ENCODE data around the gene CCDC3.

CCDC3 gene

GRCh38 chr10:12909836-12910185, 91.7 kb downstream of the CCDC3 start:
- DNase-seq (ENCODE audit: low read depth) = no peak
- TF ChIP-seq CTCF (IDR thresholded peaks at IDR 0.05; ENCODE audit: low read length, missing control alignments) = no peak
- H3K4me3 ChIP-seq (replicated peaks; ENCODE audit: low read depth, low read length) = no peak overlapping the region

GRCh38 chr10:12909182-12909835, 92.2 kb downstream of the CCDC3 start:
- no peak for TF ChIP-seq CTCF (IDR thresholded peaks at IDR 0.05; ENCODE audit: low read length, missing control alignments)
- no peak for DNase-seq (ENCODE audit: low read depth)
- H3K4me3 ChIP-seq (replicated peaks; ENCODE audit: low read depth, low read length) = no peak overlapping the region

DNA sequence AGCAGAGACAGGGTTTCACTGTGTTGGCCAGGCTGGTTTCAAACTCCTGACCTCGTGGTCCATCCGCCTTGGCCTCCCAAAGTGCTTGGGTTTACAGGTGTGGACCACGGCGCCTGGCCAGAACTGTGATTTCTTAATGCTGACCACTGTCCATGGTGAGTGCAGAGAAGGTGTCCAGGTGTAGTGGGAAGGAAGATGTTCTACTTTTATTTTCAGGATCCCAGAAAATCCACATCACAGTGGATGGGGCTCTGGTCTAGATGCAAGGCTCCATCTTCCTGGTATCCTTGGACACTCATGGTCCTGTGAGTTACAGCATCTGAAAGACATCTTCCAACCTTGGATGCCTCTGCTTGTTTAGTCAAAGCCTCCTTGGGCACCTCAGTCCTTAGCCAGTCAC, 92.7 kb downstream of the CCDC3 start:
- H3K4me3 ChIP-seq (replicated peaks; ENCODE audit: low read depth, low read length) = no peak overlapping the region
- no peak for TF ChIP-seq CTCF (IDR thresholded peaks at IDR 0.05; ENCODE audit: low read length, missing control alignments)
- no peak for DNase-seq (ENCODE audit: low read depth)

DNA sequence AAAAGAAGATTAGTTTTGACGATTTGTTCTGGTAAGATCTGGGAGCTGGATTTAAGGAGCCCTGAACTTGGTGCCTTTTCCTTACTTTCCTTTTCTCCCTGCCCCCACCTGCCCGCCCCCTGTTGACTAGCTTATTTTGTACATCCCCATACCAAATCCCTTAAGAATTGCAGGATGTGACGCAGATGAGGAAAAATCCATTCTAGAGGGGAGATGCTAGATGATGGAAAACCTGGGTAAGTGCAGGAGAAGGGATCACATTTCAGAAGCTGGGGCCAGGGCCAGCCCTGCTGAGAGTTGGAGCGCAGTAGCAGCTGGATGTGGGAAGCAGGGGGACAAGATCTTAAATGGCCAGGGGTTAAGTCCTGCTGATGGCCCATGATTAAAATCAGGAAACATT, 93.9 kb downstream of the CCDC3 start:
- H3K4me3 ChIP-seq (replicated peaks; ENCODE audit: low read depth, low read length) = no peak overlapping the region
- peak; percentile 28 for DNase-seq (ENCODE audit: low read depth)
- no peak for TF ChIP-seq CTCF (IDR thresholded peaks at IDR 0.05; ENCODE audit: low read length, missing control alignments)

DNA sequence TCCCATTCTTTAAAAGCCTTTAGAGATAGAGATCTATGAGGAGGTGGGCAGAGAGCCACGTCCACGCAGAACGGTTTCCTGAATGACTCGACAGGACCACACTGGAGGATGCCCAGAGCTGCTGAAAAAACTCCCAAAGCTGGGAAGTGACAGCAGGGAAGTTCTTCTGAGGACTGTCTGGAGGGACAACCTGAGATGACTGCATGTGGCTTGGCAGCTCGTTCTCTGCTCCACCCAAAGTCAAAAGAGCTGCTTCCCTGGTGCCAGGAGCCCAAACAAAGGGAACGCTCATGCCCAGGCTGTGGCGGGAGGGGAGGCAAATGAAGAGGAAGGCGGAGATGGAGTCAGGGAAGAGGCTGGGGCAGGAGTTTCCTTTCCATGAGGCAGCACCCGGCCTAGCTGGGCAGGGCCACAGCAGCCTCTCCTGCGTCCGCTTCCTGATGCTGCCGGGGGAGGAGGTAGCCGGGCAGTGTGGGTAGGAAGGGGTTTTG, 95.4 kb downstream of the CCDC3 start:
- H3K4me3 ChIP-seq (replicated peaks; ENCODE audit: low read depth, low read length) = no peak overlapping the region
- TF ChIP-seq CTCF (IDR thresholded peaks at IDR 0.05; ENCODE audit: low read length, missing control alignments) = no peak
- DNase-seq (ENCODE audit: low read depth) = no peak

DNA sequence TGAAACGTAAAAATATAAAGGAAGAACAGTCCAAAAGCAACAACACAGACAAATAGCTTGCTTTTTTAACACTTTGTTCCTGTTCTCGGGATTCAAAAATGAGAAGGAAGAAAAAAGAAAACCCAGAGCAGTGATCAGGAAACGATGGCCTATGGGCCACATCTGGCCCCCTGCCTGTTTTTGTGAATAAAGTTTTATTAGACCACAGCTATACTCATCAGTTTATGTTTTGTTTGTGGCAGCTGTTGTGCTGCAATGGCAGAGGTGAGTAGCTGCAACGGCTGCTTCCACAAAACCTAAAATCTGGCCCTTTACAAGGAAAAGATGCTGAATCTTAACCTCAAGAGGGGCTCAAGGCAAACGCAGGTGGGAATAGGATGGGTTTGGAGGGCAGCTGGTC, 96.4 kb downstream of the CCDC3 start:
- DNase-seq (ENCODE audit: low read depth) = no peak
- TF ChIP-seq CTCF (IDR thresholded peaks at IDR 0.05; ENCODE audit: low read length, missing control alignments) = no peak
- no peak overlapping the region for H3K4me3 ChIP-seq (replicated peaks; ENCODE audit: low read depth, low read length)

GRCh38 chr10:12902851-12903358, 98.6 kb downstream of the CCDC3 start:
- DNase-seq (ENCODE audit: low read depth) = no peak
- no peak overlapping the region for H3K4me3 ChIP-seq (replicated peaks; ENCODE audit: low read depth, low read length)
- no peak for TF ChIP-seq CTCF (IDR thresholded peaks at IDR 0.05; ENCODE audit: low read length, missing control alignments)

All from fibroblast of pulmonary artery (primary cell).